ENCODE data around the gene ATXN1.
A peak's percentile ranks its signal among the peaks of the same experiment; 100 is the strongest.

Gene ATXN1

DNA sequence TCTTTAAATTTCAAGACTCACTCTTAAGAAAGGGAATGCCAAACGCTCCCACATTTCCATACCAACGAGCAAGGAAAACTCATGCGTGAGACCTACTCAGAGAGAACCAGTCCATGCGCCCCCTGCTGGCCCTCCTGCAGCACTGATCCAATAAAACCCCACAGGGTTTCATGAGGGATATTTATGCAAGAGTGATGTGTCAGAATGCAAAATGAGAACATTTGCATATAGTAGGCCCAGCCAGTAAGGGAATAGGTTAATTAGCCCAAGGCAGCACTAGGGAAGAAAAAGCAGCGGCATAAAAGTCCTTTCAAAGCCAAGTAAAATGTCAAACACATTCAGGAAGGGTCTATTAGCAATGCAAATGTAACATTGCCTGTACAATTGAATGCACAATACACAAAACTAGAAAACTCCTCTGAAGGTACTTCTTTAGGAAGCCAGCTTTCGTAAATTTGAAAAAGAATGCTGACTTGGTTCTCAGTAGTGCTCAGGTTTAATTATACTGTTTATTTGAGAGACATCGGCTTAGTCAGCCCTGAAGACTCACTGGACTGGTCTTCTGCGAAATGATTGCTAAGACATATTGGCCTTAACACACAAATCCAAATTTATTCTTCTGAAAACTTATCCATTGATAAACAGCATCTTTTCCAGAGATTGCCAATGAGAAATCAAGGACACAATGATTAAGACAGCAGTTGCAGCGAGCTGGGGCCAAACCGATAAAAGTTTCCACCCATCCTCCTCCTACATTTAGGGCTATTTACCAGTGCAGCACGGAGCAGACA, 429.7 kb downstream of the ATXN1 start (continued):
- TF ChIP-seq, protein P1, sequence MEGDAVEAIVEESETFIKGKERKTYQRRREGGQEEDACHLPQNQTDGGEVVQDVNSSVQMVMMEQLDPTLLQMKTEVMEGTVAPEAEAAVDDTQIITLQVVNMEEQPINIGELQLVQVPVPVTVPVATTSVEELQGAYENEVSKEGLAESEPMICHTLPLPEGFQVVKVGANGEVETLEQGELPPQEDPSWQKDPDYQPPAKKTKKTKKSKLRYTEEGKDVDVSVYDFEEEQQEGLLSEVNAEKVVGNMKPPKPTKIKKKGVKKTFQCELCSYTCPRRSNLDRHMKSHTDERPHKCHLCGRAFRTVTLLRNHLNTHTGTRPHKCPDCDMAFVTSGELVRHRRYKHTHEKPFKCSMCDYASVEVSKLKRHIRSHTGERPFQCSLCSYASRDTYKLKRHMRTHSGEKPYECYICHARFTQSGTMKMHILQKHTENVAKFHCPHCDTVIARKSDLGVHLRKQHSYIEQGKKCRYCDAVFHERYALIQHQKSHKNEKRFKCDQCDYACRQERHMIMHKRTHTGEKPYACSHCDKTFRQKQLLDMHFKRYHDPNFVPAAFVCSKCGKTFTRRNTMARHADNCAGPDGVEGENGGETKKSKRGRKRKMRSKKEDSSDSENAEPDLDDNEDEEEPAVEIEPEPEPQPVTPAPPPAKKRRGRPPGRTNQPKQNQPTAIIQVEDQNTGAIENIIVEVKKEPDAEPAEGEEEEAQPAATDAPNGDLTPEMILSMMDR (tag by site-specific recombination; IDR thresholded peaks at IDR 0.05), result peak; percentile 71
- TF ChIP-seq ZNF248 (tag by site-specific recombination; IDR thresholded peaks at IDR 0.05) (no peak), RBAK (tag by site-specific recombination; IDR thresholded peaks at IDR 0.05) (no peak), ZNF658 (tag by site-specific recombination; IDR thresholded peaks at IDR 0.05) (no peak), ZSCAN23 (tag by site-specific recombination; IDR thresholded peaks at IDR 0.05) (no peak), ZNF600 (tag by site-specific recombination; IDR thresholded peaks at IDR 0.05) (no peak), YY1 (tag by site-specific recombination; IDR thresholded peaks at IDR 0.05) (no peak), ZNF654 (tag by site-specific recombination; IDR thresholded peaks at IDR 0.05; ENCODE audit: low read depth) (peak; percentile 65), OVOL3 (tag by site-specific recombination; IDR thresholded peaks at IDR 0.05) (no peak), ZEB2 (tag by site-specific recombination; IDR thresholded peaks at IDR 0.05) (peak; percentile 12; the same call in 1 of the 2 replicates), ZNF501 (tag by site-specific recombination; IDR thresholded peaks at IDR 0.05) (no peak), ZNF239 (tag by site-specific recombination; IDR thresholded peaks at IDR 0.05) (no peak), BCL11B (tag by site-specific recombination; IDR thresholded peaks at IDR 0.05; ENCODE audit: low read depth) (no peak), ZNF341 (tag by site-specific recombination; IDR thresholded peaks at IDR 0.05; ENCODE audit: low read depth) (no peak), ZBTB17 (tag by site-specific recombination; IDR thresholded peaks at IDR 0.05) (0 out of 2 replicates have a peak, but pooled peaks have one; percentile 30), ZNF747 (tag by site-specific recombination; IDR thresholded peaks at IDR 0.05) (no peak)
- TF ChIP-seq, protein P2, sequence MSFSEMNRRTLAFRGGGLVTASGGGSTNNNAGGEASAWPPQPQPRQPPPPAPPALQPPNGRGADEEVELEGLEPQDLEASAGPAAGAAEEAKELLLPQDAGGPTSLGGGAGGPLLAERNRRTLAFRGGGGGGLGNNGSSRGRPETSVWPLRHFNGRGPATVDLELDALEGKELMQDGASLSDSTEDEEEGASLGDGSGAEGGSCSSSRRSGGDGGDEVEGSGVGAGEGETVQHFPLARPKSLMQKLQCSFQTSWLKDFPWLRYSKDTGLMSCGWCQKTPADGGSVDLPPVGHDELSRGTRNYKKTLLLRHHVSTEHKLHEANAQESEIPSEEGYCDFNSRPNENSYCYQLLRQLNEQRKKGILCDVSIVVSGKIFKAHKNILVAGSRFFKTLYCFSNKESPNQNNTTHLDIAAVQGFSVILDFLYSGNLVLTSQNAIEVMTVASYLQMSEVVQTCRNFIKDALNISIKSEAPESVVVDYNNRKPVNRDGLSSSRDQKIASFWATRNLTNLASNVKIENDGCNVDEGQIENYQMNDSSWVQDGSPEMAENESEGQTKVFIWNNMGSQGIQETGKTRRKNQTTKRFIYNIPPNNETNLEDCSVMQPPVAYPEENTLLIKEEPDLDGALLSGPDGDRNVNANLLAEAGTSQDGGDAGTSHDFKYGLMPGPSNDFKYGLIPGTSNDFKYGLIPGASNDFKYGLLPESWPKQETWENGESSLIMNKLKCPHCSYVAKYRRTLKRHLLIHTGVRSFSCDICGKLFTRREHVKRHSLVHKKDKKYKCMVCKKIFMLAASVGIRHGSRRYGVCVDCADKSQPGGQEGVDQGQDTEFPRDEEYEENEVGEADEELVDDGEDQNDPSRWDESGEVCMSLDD (tag by site-specific recombination; IDR thresholded peaks at IDR 0.05), result no peak

DNA sequence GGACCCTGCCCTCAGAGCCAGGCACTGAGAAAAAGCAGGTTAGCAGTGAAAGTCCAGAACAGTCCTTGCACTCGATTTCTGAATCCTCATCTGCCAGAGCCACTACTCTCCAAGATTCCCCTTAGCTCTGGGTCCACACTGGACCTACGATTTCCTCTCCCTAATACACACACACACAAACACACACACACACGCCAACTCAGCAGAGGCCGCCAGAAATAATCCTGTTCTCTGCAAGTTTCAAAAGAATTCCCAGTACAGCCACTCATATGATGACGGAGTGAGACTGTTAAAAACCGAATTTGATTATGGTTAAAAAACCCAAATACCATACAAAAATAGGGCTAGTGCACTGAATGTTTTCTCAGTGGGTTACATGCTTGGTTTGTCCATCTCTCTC, 432.0 kb downstream of the ATXN1 start:
- POLR2A ChIA-PET, result no interaction called here
- Histone ChIP-seq H3K4me1 (ENCODE audit: control insufficient read depth, insufficient read depth, low read length) (no peaks in the 10 kb centered on the region), H3K4me3 (ENCODE audit: low read depth, low read length) (no peak overlapping the region), H3K9me3 (ENCODE audit: control insufficient read depth, insufficient read depth, low read depth, low read length) (no peaks in the 10 kb centered on the region), H3K27ac (ENCODE audit: extremely low read depth, low read depth, low read length) (no peak overlapping the region), H3K36me3 (ENCODE audit: control insufficient read depth in 2 of 2, insufficient read depth in 1 of 2, low read length in 2 of 2) (peaks cover 0 to 20% of the 10 kb centered on the region in 2 experiments; a peak in 2 of 3 replicates)
- no peak for TF ChIP-seq ZNF677 (tag by site-specific recombination; IDR thresholded peaks at IDR 0.05)
- TF ChIP-seq, protein P3, sequence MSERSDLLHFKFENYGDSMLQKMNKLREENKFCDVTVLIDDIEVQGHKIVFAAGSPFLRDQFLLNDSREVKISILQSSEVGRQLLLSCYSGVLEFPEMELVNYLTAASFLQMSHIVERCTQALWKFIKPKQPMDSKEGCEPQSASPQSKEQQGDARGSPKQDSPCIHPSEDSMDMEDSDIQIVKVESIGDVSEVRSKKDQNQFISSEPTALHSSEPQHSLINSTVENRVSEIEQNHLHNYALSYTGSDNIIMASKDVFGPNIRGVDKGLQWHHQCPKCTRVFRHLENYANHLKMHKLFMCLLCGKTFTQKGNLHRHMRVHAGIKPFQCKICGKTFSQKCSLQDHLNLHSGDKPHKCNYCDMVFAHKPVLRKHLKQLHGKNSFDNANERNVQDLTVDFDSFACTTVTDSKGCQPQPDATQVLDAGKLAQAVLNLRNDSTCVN (tag by site-specific recombination; optimal IDR thresholded peaks at IDR 0.05), result no peak
- no peak for TF ChIP-seq ZNF792 (tag by site-specific recombination; IDR thresholded peaks at IDR 0.05)
- no peak for TF ChIP-seq KLF8 (tag by site-specific recombination; IDR thresholded peaks at IDR 0.05)
- TF ChIP-seq, protein P4, sequence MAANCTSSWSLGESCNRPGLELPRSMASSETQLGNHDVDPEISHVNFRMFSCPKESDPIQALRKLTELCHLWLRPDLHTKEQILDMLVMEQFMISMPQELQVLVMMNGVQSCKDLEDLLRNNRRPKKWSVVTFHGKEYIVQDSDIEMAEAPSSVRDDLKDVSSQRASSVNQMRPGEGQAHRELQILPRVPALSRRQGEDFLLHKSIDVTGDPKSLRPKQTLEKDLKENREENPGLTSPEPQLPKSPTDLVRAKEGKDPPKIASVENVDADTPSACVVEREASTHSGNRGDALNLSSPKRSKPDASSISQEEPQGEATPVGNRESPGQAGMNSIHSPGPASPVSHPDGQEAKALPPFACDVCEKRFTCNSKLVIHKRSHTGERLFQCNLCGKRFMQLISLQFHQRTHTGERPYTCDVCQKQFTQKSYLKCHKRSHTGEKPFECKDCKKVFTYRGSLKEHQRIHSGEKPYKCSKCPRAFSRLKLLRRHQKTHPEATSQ (tag by site-specific recombination; IDR thresholded peaks at IDR 0.05), result no peak
- TF ChIP-seq, protein P5, sequence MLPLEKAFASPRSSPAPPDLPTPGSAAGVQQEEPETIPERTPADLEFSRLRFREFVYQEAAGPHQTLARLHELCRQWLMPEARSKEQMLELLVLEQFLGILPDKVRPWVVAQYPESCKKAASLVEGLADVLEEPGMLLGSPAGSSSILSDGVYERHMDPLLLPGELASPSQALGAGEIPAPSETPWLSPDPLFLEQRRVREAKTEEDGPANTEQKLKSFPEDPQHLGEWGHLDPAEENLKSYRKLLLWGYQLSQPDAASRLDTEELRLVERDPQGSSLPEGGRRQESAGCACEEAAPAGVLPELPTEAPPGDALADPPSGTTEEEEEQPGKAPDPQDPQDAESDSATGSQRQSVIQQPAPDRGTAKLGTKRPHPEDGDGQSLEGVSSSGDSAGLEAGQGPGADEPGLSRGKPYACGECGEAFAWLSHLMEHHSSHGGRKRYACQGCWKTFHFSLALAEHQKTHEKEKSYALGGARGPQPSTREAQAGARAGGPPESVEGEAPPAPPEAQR (tag by site-specific recombination; IDR thresholded peaks at IDR 0.05), result no peak
- no peak for TF ChIP-seq ZNF76 (tag by site-specific recombination; IDR thresholded peaks at IDR 0.05; ENCODE audit: borderline replicate concordance, low read depth)
- TF ChIP-seq ZNF621 (tag by site-specific recombination; IDR thresholded peaks at IDR 0.05), result no peak
- TF ChIP-seq ZNF660 (tag by site-specific recombination; IDR thresholded peaks at IDR 0.05), result no peak
- TF ChIP-seq GFI1B (tag by site-specific recombination; IDR thresholded peaks at IDR 0.05), result no peak
- TF ChIP-seq ZEB2 (tag by site-specific recombination; IDR thresholded peaks at IDR 0.05), result no peak
- TF ChIP-seq ZNF548 (tag by site-specific recombination; IDR thresholded peaks at IDR 0.05), result no peak
- no peak for TF ChIP-seq ZNF571 (tag by site-specific recombination; IDR thresholded peaks at IDR 0.05)
- TF ChIP-seq ZNF335 (tag by site-specific recombination; conservative IDR thresholded peaks at IDR 0.05), result no peak
- CTCF ChIA-PET, result interaction anchor here (0.6 to 1.7 kb wide), 7 partner anchors 10 to 442 kb away, joined by 3 to 5 read pairs (median 3); no protein-coding TSS in a partner anchor
